Raji (cell line): ENCODE measurements around the gene GRIK5.

Source experiments
- POLR2A ChIP-seq: IDR thresholded peaks from 2 replicates; pipeline ENCODE4 v1.6.1; 2011; ENCODE audit warnings: low read depth, low read length, control low read depth; ENCODE audit not compliant: insufficient read depth

Gene GRIK5

DNA sequence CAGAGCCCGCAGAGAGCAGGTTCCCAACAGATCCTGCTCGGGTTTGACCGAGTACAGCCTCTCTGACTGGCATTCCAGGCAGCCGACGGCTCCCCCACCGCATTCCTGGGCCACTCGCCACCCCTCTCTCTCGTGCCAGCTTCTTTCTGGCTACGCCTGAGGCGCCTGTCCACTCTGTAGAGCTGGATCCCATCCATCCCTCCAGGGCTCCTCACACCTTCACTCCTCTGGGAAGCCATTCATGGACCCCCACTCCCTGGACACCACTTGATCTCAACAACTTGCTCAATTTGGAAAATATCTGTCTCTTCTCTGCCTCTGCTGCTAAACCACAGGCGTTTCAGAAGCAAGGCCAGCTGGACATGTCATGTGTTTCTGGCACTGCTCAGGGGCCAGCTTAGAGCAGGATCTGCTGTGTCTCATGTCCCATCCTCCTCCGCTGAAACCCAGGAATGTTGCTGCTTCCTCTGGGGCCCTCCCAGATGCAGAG, 45.3 kb downstream of the GRIK5 start:
- no peak for TF ChIP-seq POLR2A

DNA sequence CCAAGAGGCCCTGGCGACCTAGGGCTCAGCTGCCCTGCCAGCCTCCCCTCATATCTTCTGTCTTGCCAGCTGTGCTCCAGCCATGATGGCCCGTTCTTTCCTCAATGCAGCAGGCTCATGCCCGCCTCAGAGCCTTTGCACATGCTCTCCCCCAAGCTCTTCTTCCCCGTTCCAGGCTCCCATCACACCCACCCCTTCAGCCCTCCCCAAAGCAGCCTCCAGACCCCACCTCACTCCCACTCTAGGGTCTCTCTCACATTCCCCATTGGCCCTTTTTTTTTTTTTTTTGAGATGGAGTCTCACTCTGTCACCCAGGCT, 46.1 kb downstream of the GRIK5 start:
- TF ChIP-seq POLR2A: no peak

DNA sequence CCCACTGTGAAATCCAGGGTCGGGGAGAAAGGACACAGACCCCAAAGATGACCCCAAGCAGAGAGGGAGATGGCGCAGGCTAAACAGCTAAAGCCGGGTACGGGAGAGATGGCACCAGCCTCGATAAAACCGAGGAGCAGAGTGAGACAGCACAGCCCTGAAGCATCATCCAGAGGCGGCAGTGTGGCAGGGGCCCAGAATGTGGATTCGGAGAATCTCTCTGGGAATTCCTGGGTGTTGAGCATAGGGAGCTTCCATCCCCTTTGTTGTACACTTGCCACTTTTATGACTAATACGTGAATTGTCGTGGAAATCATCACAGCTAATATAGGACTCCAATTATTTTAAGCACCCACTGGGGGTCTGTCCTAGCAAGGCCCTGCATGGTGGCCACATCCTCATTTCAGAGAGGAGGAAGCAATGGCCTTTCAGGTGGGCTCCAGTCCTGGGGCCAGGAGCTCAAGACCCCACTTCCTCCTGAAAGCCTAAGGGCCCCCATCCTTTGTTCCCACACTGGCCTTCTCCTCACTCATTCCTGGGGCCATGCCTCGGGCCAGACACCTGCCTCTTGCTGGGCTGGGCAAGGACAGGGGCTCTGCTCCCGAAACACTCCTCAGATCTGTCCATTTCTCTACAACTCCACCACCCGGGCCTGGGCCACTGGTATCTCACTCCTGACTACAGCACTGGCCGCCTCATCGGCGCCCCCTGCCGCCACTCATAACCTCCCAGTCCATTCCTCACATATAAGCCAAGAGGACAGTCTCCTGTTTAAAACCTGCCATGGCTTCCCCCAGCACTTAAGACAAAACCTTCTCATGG, 46.7 kb downstream of the GRIK5 start:
- TF ChIP-seq POLR2A: no peak

DNA sequence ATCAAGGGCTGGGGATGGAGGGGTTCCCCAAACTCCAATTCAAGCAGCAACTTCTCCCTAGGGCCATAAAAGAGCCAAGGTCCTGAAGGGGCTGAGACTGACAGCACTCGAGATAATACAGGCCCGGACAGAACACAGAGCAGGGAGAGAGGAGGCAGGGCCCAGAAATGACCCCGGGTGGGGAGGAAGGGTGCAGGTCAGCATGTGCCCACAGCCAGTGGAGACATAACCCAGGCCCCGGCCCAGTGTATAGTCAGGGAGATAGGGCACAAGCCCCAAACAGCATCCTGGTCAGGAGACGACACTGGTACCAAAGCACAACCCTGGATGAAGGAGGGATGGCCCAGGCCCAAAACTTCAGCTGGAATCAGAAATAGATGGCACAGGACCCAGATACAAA, 47.4 kb downstream of the GRIK5 start:
- TF ChIP-seq POLR2A: no peak

DNA sequence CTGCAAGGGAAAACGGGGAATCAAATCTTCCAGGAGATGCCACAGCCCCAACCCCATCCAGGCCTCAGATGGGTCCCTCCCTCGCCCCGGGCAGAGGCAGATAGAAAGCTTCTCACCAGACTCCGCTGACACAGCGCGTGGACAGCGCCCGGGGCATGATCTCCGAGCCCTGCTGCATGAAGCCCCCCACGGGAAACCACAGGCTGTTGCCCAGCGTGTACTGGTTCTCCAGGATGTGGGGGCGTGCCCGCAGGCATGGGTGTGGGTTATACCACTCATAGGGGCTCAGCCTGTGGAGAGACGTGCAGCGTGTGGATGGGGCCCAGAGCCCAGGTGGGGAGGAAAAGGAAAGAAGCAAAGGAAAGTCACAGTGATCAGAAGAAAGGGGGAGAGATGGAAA, 48.8 kb downstream of the GRIK5 start:
- TF ChIP-seq POLR2A: no peak

DNA sequence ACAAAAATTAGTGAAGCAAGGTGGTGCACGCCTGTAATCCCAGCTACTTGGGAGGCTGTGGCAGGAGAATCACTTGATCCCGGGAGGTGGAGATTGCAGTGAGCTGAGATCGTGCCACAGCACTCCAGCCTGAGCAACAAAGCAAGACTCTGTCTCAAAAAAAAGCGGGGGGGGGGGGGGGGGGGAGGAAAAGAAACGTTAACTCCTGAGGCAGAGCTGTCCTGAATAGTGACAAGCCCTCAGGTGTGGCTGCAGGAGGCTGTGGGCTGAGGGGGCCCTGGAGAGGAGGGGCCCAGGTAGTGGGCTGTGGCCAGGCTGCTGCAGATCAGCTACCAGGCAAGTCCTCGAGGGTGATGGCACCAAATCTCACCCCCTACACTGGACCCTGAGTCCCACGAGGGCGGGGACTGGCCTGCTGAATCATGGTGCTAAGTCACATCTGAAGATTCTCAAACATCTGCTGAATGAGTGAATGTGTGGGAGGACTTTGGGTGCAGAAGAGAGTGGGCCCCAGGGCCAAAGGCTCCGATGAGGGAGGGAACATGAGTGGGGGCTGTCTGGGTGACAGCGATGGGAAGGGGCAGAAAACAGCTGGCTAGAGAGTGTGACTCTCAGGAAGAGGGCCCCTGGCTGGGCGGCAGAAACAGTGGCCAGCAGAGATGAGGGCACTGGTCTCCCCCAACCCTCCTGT, 51.4 kb downstream of the GRIK5 start:
- no peak for TF ChIP-seq POLR2A

DNA sequence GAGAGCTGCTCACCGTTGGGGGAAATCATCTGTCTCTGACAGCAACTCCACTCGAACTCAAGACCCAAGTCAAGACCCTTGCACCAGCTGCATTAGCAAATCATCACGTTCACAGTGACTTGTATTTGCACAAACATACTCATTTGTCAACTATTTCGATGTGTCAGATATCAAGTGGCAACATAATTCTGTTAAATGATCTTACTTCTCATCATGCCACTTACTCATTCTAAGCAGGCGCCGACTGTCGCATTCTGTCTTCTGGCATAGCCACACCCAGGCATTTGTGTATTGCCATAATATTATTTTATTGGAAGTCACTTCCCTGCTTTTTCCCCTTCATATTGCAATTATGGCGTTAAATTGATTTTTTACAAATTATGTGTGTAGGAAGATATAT, 53.0 kb downstream of the GRIK5 start:
- no peak for TF ChIP-seq POLR2A

DNA sequence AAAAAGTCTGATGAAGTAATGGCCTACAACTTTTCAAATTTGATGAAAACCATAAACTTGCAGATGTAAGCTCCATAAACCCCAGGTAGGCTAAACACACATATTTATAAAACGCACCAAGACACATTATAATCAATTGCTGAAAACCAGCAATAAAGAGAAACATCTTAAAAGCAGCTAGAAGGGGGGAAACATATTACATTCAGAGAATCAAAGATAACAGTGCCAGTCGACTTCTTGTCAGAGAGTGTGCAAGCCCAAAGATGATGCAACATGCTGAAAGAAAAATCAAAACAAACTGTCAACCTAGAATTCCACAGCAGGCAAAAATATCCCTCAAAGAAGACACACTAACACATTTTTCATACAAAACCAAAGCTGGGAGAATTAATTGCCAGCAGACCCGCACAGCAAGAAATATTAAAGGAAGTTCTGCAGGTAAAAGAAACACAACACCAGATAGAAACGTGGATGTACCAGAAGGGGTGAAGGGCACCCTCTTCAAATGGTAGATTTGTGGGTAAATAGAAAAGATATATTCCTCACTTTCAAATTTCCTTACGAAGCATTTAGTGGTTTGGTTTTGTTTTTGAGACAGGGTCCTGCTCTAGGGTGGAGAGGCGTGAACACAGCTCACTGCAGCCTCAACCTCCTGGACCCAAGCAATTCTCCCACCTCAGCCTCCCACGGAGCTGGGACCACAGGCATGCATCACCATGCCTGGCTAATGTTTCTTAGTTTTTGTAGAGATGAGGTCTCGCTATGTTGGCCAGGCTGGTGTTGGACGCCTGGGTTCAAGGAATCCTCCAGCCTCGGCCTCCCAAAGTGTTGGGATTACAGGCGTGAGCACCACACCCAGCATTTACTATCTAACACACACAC, 59.5 kb downstream of the GRIK5 start:
- TF ChIP-seq POLR2A: no peak

DNA sequence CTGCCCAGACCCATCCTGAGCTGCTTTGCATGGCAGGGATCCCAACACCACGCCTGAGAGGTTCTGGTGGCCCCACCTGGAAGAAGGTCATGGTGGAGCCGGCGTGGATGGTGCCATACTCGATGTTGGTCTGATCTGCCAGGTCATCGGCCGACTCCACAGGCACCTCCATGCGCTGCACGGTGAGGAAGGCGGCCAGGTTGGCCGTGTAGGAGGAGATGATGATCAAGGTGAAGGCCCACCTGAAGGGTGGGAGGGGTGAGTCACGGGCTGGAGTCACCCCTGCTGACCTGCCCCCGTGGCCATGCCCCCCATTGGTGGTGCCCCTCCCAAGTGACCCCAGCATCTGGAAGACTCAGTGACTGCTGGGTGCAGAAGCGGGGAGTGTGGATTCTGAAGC, 63.4 kb downstream of the GRIK5 start:
- TF ChIP-seq POLR2A: no peak

DNA sequence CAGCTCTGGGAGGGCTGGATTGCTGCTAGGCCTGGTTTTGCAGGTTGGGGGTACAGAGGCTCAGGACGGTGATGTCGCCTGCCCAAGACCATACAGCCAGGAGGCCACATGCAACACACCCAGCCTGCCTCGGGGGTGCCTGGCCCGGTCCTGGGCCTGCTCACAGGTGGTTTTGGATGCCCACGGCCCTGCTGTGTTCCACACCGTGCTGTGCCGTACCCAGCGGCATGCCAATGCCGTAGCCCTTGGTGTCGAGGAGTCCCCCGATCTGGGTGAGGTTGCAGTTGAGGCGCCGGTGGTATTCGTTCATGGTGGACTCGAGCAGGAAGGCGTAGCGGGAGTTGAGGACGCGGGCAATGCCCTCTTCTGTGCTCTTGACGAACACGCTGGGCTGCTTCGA, 64.5 kb downstream of the GRIK5 start:
- TF ChIP-seq POLR2A: no peak

DNA sequence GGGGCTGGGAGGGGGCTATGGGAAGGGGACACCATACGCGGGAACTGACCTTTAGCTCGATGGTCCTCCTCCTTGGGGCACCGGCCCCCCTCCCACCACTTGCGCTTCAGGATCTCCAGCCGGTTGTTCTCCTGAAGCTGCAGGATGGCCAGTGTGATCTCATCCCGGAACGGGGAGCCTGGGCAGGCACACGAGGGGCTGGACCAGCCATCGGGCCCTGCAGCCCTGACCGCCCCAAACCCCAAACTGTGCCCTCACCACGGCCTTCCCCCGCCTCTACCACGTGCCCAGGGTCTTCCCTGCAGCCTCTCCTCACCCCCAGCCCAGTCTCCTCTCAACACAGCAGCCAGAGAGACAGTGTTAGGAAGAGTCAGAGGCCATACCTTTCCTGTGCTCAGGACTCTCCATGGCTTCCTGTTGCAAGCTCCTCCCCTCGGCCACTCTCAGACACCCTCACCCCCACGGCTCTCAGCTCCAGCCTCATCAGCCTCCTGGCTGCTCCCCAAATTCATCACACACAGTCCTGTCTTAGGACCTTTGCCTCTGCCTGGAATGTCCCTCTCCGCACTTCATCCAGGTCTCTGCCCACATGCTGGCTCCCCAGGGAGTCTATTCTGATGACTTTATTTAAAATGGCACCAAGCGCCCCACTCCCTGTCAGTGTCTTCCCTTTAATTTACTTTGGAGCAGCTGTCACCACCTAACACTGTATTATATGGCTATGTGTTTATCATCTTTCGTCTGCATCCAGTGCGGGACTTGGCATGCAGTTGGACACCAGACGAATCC, 66.3 kb downstream of the GRIK5 start:
- no peak for TF ChIP-seq POLR2A

DNA sequence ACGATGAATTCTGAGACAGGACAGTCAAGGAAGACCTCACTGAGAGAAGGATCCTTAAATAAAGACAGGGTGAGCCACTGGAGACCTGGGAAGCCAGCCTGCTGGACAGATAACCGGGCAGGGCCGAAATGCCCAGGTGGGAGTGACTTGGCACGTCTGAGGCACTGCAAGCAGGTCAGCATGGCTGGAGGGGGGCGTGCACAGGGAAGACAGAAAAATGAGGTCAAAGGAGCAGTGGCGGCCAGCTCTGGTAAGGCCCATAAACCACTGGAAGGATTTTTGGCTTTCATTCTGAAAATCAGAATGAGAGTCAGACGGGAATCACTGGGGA, 70.2 kb downstream of the GRIK5 start:
- no peak for TF ChIP-seq POLR2A

DNA sequence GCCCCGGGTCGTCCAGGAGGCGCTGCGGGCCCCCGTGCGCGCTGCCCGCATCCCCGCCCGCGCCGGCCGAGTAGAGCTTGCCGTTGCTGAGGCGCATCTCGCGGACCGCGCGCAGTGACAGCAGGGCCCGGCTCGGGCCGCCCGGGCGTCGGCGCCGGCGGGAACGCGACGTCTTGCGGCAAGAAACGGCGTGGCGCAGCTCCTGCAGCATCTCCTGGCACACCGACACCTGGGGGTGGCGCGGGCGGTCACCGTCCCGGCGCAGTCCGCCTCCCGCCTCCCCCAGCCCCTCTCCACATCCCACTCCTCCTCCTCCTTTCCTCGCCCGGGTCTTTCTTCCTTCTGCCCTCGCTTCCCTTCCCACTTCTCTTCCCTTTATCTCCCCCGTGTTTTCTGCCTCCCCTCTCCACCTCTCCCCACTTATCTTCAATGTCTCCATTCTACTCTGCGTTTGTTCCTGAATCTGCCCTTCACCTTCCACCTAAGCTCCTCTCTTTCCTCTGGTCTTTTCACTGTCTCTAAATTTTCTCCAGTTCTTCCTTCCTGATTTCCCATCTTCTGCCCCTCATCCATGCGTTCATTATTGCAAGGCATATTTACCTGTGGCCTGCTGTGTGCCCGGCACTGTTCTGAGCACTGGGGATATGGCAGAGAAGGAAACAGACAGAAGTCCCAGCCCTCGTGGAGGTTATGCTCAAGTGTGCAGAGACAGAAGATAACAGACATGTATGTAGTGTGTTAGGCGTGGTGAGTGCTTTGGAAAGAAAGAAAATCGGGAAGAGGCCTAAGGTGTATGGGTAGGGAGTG, 70.7 kb downstream of the GRIK5 start:
- TF ChIP-seq POLR2A: no peak

DNA sequence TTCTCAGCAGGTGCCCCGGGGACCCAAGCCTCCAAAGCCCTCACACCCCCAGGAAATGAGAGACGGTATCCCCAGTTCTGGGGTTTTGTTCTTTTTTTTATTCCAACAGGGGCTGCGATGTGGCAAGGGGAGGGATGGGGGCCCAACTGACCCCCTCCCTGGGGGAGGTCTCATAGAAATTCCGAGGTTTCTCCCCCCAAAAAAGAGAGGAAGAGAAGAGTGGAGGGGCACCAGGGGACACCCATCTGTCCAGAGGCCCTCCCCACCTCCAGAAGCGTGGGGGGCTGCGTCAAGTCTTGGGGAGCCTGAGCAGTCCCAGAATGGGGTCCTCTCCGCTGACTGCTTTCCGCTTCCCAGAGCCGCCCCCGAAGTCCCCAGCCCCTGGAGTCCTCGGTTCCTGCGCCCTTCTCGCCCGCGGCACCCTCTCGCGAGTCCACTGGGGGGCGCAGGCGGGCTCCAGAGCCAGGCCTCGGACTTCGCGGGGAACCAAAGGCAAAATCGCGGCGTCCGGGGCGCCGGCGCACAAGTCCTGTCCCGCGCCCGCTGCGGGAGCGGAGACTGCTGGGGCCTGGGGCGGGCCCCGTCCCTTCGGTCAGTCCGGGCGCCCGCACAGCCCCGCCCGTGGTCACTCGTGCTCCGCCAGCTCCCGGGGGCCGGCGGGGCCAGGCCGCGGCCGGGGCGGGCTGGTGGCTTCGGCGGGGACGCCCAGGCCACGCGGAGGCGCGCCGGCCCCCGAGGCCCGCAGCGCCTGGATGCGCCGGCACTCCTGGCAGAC, 71.6 kb downstream of the GRIK5 start:
- no peak for TF ChIP-seq POLR2A

DNA sequence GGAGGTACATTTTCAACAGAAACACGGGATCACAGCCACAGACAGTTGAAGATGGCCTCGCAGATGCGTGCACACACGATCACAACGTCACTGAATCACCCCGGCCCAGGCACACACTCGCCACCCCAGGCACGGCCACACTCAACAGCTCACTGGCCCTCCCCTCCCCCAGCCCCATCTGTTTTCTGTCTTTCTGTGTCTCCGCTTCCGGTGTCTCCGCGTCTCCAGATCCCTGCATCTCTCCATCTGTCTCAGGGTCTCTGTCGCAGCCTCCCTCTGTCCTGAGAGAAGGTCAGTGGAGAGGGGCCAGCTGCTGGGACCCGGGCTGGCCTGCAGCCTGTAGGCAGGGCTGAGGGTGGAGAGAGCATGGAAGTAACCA, 72.2 kb downstream of the GRIK5 start:
- no peak for TF ChIP-seq POLR2A
